A549 (cell line): Measurements from ENCODE around the gene KPNA3. TPM values are rescaled to one million over a fixed set of nuclear protein-coding genes. Genes with fewer than 3 reads are reported as not detected.

Experiments
- ATAC-seq, 2 experiments: fragments of 200-7000 bp in 1 of 2; fragments of >200 bp in 1 of 2; cut with Nextera tagmentation in 1 of 2; cut with Tn5 transposase in 1 of 2; 3 replicates each; pipeline versions ENCODE4 v1.8.0 to v1.9.1; 2018 to 2020; ENCODE audit warnings: mild to moderate bottlenecking in 1 of 2, moderate library complexity in 1 of 2
- CTCF ChIA-PET: fragments of 300-600 bp; sonication (Branson Sonifier 250); formaldehyde crosslinking; extraction: SDS; loops from one replicate; lab custom pipeline; 2021; ENCODE audit warnings: antibody characterized with exemption, inconsistent platforms; lab: Yijun Ruan, JAX
- POLR2A ChIA-PET: fragments of 350-600 bp; formaldehyde crosslinking; extraction: SDS; loops from one replicate; lab custom pipeline; 2021; ENCODE audit warnings: antibody characterized with exemption, inconsistent platforms; lab: Yijun Ruan, JAX
- DNase-seq, 2 experiments: peaks; one replicate each; pipeline versions ENCODE4 v3.0.0 to v3.0.0-alpha.2; 2011 to 2016; ENCODE audit warnings: low read depth in 1 of 2, low spot score in 1 of 2
- FAIRE-seq: peaks from 2 replicates; lab custom pipeline; 2011; peaks lifted over from hg19 to GRCh38; lab: Jason Lieb, UNC
- H3K27ac ChIP-seq, 2 experiments: fragments of >200 bp; sonication (Bioruptor Twin); formaldehyde crosslinking; 3 replicates each; pipeline ENCODE4 v1.5.1; 2016 to 2017
- H3K4me1 ChIP-seq: fragments of >200 bp; sonication (Bioruptor Twin); formaldehyde crosslinking; 3 replicates; pipeline ENCODE4 v1.6.1; 2016
- H3K4me2 ChIP-seq: fragments of >200 bp; sonication (Bioruptor Twin); formaldehyde crosslinking; 3 replicates; pipeline ENCODE4 v1.6.1; 2016
- H3K4me3 ChIP-seq: fragments of >200 bp; sonication (Bioruptor Twin); formaldehyde crosslinking; 3 replicates; pipeline ENCODE4 v1.5.1; 2016
- H3K9me3 ChIP-seq: fragments of >200 bp; sonication (Bioruptor Twin); formaldehyde crosslinking; 3 replicates; pipeline ENCODE4 v1.6.1; 2016
- ATOH8 ChIP-seq: fragments of 250-450 bp; sonication (Bioruptor Pico); IDR thresholded peaks from 2 replicates; pipeline ENCODE4 v1.5.0; 2020; ENCODE audit warnings: low read depth, mild to moderate bottlenecking, moderate library complexity
- CEBPB ChIP-seq, 2 experiments: fragments of >200 bp in 1 of 2; sonication (Bioruptor Twin) in 1 of 2; formaldehyde crosslinking in 1 of 2; IDR thresholded peaks; 2 replicates each; pipeline ENCODE4 v1.6.1; 2012 to 2016
- CHD4 ChIP-seq: fragments of 200-600 bp; sonication (generic); IDR thresholded peaks from 2 replicates; pipeline ENCODE4 v1.6.1; 2016; ENCODE audit warnings: antibody characterized with exemption, mild to moderate bottlenecking, borderline replicate concordance
- CTCF ChIP-seq: fragments of >200 bp; sonication (Bioruptor Twin); formaldehyde crosslinking; IDR thresholded peaks from 3 replicates; pipeline ENCODE4 v1.5.1; 2016
- EHF ChIP-seq: fragments of 250-450 bp; sonication (Bioruptor Pico); IDR thresholded peaks from 2 replicates; pipeline ENCODE4 v1.5.0; 2020; ENCODE audit warnings: mild to moderate bottlenecking
- ESRRA ChIP-seq: fragments of 150-350 bp; IDR thresholded peaks from 2 replicates; pipeline ENCODE4 v1.6.1; 2014; ENCODE audit warnings: mild to moderate bottlenecking, low read length, borderline replicate concordance
- HOXA7 ChIP-seq: fragments of 250-450 bp; sonication (Bioruptor Pico); IDR thresholded peaks from 2 replicates; pipeline ENCODE4 v1.5.0; 2020; ENCODE audit warnings: mild to moderate bottlenecking, moderate library complexity
- HOXB13 ChIP-seq: fragments of 250-450 bp; sonication (Bioruptor Pico); IDR thresholded peaks from 2 replicates; pipeline ENCODE4 v1.5.0; 2020; ENCODE audit warnings: low read depth, mild to moderate bottlenecking, moderate library complexity
- MAFK ChIP-seq: fragments of 450-650 bp; IDR thresholded peaks from 2 replicates; pipeline ENCODE4 v1.6.1; 2014; ENCODE audit not compliant: partially characterized antibody
- MAX ChIP-seq: IDR thresholded peaks from 2 replicates; pipeline ENCODE4 v1.6.1; 2012
- MYC ChIP-seq: IDR thresholded peaks from 2 replicates; pipeline ENCODE4 v1.6.1; 2012; ENCODE audit warnings: mild to moderate bottlenecking, inconsistent platforms, low read length, improper control_type of control experiment, borderline replicate concordance
- NPAS2 ChIP-seq: fragments of 250-450 bp; sonication (Bioruptor Pico); IDR thresholded peaks from 2 replicates; pipeline ENCODE4 v1.8.0; 2022; ENCODE audit warnings: mild to moderate bottlenecking, moderate library complexity, borderline replicate concordance
- PBX3 ChIP-seq: IDR thresholded peaks from 2 replicates; pipeline ENCODE4 v1.6.1; 2012
- PHF8 ChIP-seq: fragments of 200-600 bp; sonication (generic); IDR thresholded peaks from 2 replicates; pipeline ENCODE4 v1.6.1; 2016; ENCODE audit warnings: low read depth, mild to moderate bottlenecking, antibody characterized with exemption, moderate library complexity, borderline replicate concordance
- RAD21 ChIP-seq, 2 experiments: fragments of >200 bp in 1 of 2; sonication (Bioruptor Twin) in 1 of 2; formaldehyde crosslinking in 1 of 2; IDR thresholded peaks in 1 of 2; conservative IDR thresholded peaks in 1 of 2; 2 replicates in 1 of 2; 3 replicates in 1 of 2; pipeline ENCODE4 v1.6.1; 2012 to 2018; ENCODE audit warnings: inconsistent platforms in 1 of 2
- RARB ChIP-seq: fragments of 250-450 bp; sonication (Bioruptor Pico); IDR thresholded peaks from 2 replicates; pipeline ENCODE4 v1.8.0; 2021; ENCODE audit warnings: mild to moderate bottlenecking, moderate library complexity
- SMC3 ChIP-seq: fragments of >200 bp; sonication (Bioruptor Twin); formaldehyde crosslinking; IDR thresholded peaks from 3 replicates; pipeline ENCODE4 v1.6.1; 2018; ENCODE audit warnings: inconsistent platforms
- SREBF2 ChIP-seq: fragments of 450-650 bp; IDR thresholded peaks from 2 replicates; pipeline ENCODE4 v1.6.1; 2014; ENCODE audit warnings: mild to moderate bottlenecking, moderate library complexity
- TP53 ChIP-seq: fragments of 250-450 bp; sonication (Bioruptor Pico); IDR thresholded peaks from 2 replicates; pipeline ENCODE4 v1.5.0; 2021; ENCODE audit warnings: mild to moderate bottlenecking, moderate library complexity
- ZNF302 ChIP-seq: fragments of 250-450 bp; sonication (Bioruptor Pico); IDR thresholded peaks from 2 replicates; pipeline ENCODE4 v1.9.0; 2021; ENCODE audit warnings: inconsistent platforms, mild to moderate bottlenecking, moderate library complexity
- WGBS: methylation state at CpG from one replicate; pipeline ENCODE4 v1.1.6; 2017; ENCODE audit errors: missing lambda C conversion rate; 5-methylcytosine and 5-hydroxymethylcytosine counted together
- polyA plus RNA-seq, 4 experiments: library from polyadenylated mRNA; depleted of rRNA in 3 of 4; stranded (reverse); fragments of >200 nt; fragmentation: RNase III in 1 of 4; extraction: RNeasy Plus Mini Kit Qiagen cat#74134 plus additional on column Dnase treatment in 1 of 4; gene quantifications; 2 replicates in 3 of 4; 3 replicates in 1 of 4; pipeline ENCODE4 v1.2.3, GENCODE V29; 2011 to 2017

KPNA3 gene
- polyA plus RNA-seq, 2 of the 4 experiments (the other 2 are of a cell fraction): 28.5 to 29.3 TPM

- Histone ChIP-seq H3K27ac (no peak overlapping the region), H3K4me3 (no peak overlapping the region), H3K4me1 (peaks cover 4% of the 10 kb centered on the region; the same call in 1 of the 3 replicates), H3K9me3 (no peaks in the 10 kb centered on the region), H3K4me2 (no peak overlapping the region)
- FAIRE-seq (no peak), DNase-seq (no peak), ATAC-seq (no peak)
- peak; percentile 44 for TF ChIP-seq MAFK
- TF ChIP-seq CEBPB (IDR thresholded peaks at IDR 0.05): no peak
- WGBS: 86% methylated on average over 4 of the region's 5 CpGs
- POLR2A ChIA-PET: interaction anchor here (0.7 to 1.3 kb wide), 2 partner anchors 9 to 10 kb away, joined by 3 read pairs; partner anchors contain the start of gene KPNA3
- CTCF ChIA-PET: no interaction called here
Observed at GRCh38 chr13:49802426-49802825, 9.9 kb upstream of the KPNA3 start.

- Histone ChIP-seq H3K9me3 (no peaks in the 10 kb centered on the region), H3K27ac (peak overlapping the region; percentile 97 to 99), H3K4me3 (peak overlapping the region; percentile 98), H3K4me2 (peak overlapping the region; percentile 98), H3K4me1 (peaks cover 30% of the 10 kb centered on the region)
- ChIA-PET CTCF (interaction anchor here (0.8 to 1.8 kb wide), 8 partner anchors 10 to 205 kb away, joined by 3 to 8 read pairs (median 4); partner anchors contain the start of genes SPRYD7 and TRIM13), POLR2A (interaction anchor here (0.5 to 1.5 kb wide), 7 partner anchors 12 to 101 kb away, joined by 3 to 9 read pairs (median 5); partner anchors contain the start of gene EBPL)
- no peak for TF ChIP-seq SREBF2
- 0 out of 2 replicates have a peak, but pooled peaks have one; percentile 6 for TF ChIP-seq MYC
- no peak for TF ChIP-seq EHF (CRISPR knock-in tag)
- TF ChIP-seq ZNF302: no peak
- no peak for TF ChIP-seq PBX3
- TF ChIP-seq HOXB13 (CRISPR knock-in tag): no peak
- 0 out of 2 replicates have a peak, but pooled peaks have one; percentile 37 for TF ChIP-seq PHF8
- peak; percentile 27 to 49; a peak in 5 of 6 replicates for ATAC-seq
- WGBS: 0% methylated on average over 2 of the region's 98 CpGs
- peak in 1 of 2 experiments; percentile 29 for DNase-seq
- FAIRE-seq: no peak
Observed at GRCh38 chr13:49791711-49792549, 552 bp downstream of the KPNA3 start.

- peak overlapping the region; percentile 98 for H3K4me3 ChIP-seq
- POLR2A ChIA-PET: interaction anchor here (1.3 to 1.4 kb wide), 2 partner anchors 20 kb away, joined by 5 to 8 read pairs; no protein-coding TSS in a partner anchor
- ATAC-seq (no peak), FAIRE-seq (no peak), DNase-seq (peak in 1 of 2 experiments; percentile 44)
- H3K4me2 ChIP-seq: peak overlapping the region; percentile 98
- no peaks in the 10 kb centered on the region for H3K9me3 ChIP-seq
- H3K27ac ChIP-seq: peak overlapping the region; percentile 97 to 99
- CTCF ChIA-PET: interaction anchor here (0.6 to 1.8 kb wide), 7 partner anchors 10 to 132 kb away, joined by 3 to 5 read pairs (median 3); no protein-coding TSS in a partner anchor
- WGBS: 5% methylated on average over 9 of the region's 9 CpGs
- peaks cover 30% of the 10 kb centered on the region for H3K4me1 ChIP-seq
- TF ChIP-seq RAD21 (conservative IDR thresholded peaks at IDR 0.05 in 1 of 2, IDR thresholded peaks at IDR 0.05 in 1 of 2) (peak in 1 of 2 experiments; percentile 41; a peak in 3 of 5 replicates), HOXA7 (CRISPR knock-in tag) (no peak), CTCF (0 out of 3 replicates have a peak, but pooled peaks have one; percentile 29), CHD4 (no peak), NPAS2 (no peak), ESRRA (no peak), MAX (no peak), RARB (CRISPR knock-in tag) (no peak), SMC3 (0 out of 3 replicates have a peak, but pooled peaks have one; percentile 9), TP53 (CRISPR knock-in tag) (no peak), ATOH8 (no peak)
Observed at GRCh38 chr13:49791315-49791710, 1.2 kb downstream of the KPNA3 start.
